VCaP (cell line): ENCODE results near the gene HHAT.

Source experiments
- H3K27ac ChIP-seq: fragments of 450-650 bp; 2 replicates; pipeline ENCODE4 v1.5.1; 2017
- CTCF ChIP-seq: fragments of 450-650 bp; conservative IDR thresholded peaks from 2 replicates; pipeline ENCODE4 v1.5.1; 2017; ENCODE audit warnings: mild to moderate bottlenecking, moderate library complexity

HHAT gene

GRCh38 chr1:210600421-210601159 lies 271.9 kb downstream of the HHAT start:
- no peak overlapping the region for H3K27ac ChIP-seq
- no peak for TF ChIP-seq CTCF

GRCh38 chr1:210603123-210603522 lies 274.4 kb downstream of the HHAT start:
- no peak overlapping the region for H3K27ac ChIP-seq
- TF ChIP-seq CTCF, result no peak

DNA sequence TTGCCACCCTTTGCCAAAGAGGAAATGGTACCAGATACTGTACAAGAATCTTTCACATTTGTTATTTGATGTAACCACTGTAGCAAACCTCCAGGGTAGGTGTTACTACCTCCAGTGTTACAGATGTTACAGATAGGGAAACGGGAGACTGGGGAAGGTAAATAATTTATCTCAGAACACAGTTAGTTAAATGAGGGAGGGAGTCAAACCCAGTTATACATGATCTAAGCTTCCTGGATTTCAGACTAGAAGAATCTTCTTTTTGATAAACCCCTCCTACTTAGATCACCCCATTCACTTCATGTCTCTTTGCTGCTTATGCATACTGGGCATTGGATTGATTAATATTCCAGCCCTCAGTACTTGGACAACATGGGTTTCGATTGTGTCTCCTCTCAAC lies 276.4 kb downstream of the HHAT start:
- no peak for TF ChIP-seq CTCF
- no peak overlapping the region for H3K27ac ChIP-seq

DNA sequence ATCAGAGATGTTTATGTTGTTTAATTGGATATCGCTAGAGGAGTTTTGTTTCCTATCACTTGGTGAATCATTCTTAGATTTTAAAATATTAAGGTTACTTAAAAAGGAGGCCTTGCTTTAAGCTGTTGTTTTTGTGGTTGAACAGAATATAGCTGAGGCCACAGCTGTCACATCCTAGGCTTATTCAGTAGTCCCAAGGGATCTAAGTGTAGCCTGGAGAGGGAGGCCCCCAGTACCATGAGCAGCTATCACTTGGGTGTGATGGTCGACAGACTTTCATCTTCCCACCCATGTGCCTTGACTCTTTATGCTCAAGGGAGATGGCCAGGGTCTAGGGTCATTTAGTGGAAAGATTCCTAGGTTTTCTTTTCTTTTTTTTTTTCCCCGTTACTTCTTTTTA lies 278.7 kb downstream of the HHAT start:
- no peak for TF ChIP-seq CTCF

DNA sequence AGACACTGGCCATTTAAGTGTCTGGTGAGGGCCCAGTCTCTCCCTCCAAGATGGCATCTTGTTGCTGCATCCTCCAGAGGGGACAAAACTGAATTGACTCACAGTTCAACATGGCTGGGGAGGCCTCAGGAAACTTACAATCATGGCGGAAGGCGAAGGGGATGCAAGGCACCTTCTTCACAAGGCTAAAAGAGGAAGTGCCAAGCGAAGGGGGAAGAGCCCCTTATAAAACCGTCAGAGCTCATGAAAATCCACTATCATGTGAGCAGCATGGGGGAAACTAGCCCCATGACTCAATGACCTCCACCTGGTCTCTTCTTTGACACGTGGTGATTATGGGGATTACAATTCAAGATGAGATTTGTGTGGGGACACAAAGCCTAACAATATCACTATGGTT lies 280.1 kb downstream of the HHAT start:
- no peak for TF ChIP-seq CTCF
- H3K27ac ChIP-seq, result no peak overlapping the region

More for the DNA sequence above, 278.7 kb downstream of the HHAT start:
- H3K27ac ChIP-seq, result no peak overlapping the region

DNA sequence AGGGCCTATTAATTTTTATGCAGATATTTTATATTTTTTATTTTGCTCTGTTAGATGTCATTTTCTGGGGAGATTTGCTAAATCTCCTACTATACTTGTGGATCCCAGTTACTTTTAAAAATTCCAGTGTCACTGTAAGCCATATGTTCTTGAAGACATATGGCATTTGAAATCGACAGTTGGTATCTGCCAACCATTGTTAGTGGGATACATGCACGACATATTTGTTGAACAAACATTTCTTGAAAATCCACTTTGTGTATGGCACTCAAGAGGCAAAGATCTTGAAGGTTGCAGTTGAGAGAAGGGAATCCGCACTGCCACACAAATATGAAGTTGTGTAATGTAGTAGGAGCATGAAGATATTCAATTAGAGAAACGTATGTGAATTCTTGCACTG lies 287.7 kb downstream of the HHAT start:
- no peak for TF ChIP-seq CTCF
- H3K27ac ChIP-seq, result no peak overlapping the region

- TF ChIP-seq CTCF, result no peak
- H3K27ac ChIP-seq, result no peak overlapping the region
These were observed 288.6 kb downstream of the HHAT start for GRCh38 chr1:210617293-210617692.
